ENCODE measurements around the gene CFAP77. TPM values are rescaled to one million over a fixed set of nuclear protein-coding genes. Genes with fewer than 3 reads are reported as not detected.

Gene CFAP77
- total RNA-seq, 1 donor from 2014 or later: not detected

DNA sequence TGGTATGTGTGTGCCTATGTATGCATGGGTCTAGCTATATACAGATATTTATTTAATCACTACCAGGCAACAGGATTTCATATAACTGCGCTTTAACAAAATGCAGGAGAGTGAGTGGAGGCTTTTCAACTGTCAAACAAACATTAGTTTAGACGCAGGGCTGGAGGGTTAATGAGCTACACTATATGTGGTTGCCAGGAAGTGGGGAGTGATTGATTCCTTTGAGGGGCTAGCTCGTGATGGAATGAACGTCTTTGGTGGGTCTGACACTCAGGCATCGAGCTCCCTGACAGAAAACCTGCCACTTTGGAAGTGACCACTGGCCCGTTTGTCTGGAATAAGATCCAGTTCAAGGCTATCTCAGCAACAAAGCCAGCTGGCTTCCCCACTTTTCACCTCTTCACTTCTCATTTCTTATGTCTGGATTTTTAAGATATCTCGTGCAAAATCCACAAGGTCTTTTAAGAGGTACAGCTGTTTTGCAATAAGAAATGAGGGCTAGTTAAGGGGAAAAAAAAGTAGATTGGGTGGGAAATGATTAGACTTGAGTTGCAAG, 78.0 kb downstream of the CFAP77 start:
- Mint-ChIP-seq H3K4me1 (ENCODE audit: low read depth) (peaks cover 18% of the 10 kb centered on the region), H3K27me3 (ENCODE audit: insufficient read depth) (peaks cover 43% of the 10 kb centered on the region), H3K27ac (no peak overlapping the region), H3K9me3 (no peaks in the 10 kb centered on the region), H3K36me3 (ENCODE audit: low read depth) (peaks cover 2% of the 10 kb centered on the region), H3K4me3 (peak overlapping the region; percentile 40)
- intact Hi-C loops (cut with micrococcal nuclease): loop anchor here (5.0 kb wide), 1 partner anchor 76 kb away; the partner anchor contains the start of gene CFAP77
- DNase-seq (ENCODE audit: low spot score): no peak

DNA sequence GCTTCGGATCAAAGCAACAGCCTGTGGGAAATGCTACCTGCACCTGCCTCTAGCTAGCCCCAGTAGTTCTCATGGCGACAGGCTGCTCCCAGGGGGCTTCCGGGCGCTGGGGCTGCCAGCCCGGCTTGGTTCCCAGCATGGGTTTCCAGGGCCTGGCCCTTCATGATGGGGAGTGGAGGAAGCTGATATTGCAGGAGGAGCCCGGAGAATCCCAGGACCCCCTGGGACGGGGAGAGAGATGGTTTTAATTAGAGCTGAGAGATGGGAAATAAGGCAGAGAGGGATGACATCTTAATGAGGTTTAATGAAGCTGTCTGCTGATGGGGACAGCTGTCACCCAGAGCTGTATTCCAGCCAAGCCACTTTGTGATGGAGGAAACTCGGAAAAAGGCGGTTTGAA, 78.6 kb downstream of the CFAP77 start:
- Mint-ChIP-seq H3K4me1 (ENCODE audit: low read depth) (peaks cover 18% of the 10 kb centered on the region), H3K4me3 (no peak overlapping the region), H3K36me3 (ENCODE audit: low read depth) (peaks cover 2% of the 10 kb centered on the region), H3K27ac (no peak overlapping the region), H3K9me3 (no peaks in the 10 kb centered on the region), H3K27me3 (ENCODE audit: insufficient read depth) (peaks cover 41% of the 10 kb centered on the region)
- intact Hi-C loops (cut with micrococcal nuclease): loop anchor here (5.0 kb wide), 1 partner anchor 76 kb away; the partner anchor contains the start of gene CFAP77
- no peak for DNase-seq (ENCODE audit: low spot score)

DNA sequence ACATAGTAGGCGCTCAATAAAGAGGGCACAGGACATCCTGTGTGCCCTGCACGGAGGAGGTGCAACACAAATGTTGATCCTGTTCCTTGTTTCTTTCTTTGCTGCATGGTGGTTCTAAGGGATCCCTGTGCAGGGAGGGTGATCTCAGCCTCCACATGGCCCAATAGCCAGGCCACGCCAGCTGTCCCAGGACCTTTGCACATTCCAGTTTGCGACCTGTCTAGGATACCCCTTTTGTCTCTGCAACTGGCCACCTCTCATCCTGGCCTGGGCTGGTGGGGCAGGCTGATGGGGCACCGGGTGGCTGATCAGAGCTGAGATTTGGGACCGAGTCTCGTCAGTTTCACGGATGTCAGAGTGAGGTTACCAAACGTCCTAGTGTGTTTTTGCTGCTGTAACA, 79.5 kb downstream of the CFAP77 start:
- Mint-ChIP-seq H3K4me3 (no peak overlapping the region), H3K4me1 (ENCODE audit: low read depth) (peaks cover 18% of the 10 kb centered on the region), H3K9me3 (no peaks in the 10 kb centered on the region), H3K27me3 (ENCODE audit: insufficient read depth) (peaks cover 34% of the 10 kb centered on the region), H3K36me3 (ENCODE audit: low read depth) (peaks cover 2% of the 10 kb centered on the region), H3K27ac (no peak overlapping the region)
- intact Hi-C loops (cut with micrococcal nuclease): loop anchor here (5.0 kb wide), 1 partner anchor 77 kb away; the partner anchor contains the start of gene CFAP77
- DNase-seq (ENCODE audit: low spot score): no peak

DNA sequence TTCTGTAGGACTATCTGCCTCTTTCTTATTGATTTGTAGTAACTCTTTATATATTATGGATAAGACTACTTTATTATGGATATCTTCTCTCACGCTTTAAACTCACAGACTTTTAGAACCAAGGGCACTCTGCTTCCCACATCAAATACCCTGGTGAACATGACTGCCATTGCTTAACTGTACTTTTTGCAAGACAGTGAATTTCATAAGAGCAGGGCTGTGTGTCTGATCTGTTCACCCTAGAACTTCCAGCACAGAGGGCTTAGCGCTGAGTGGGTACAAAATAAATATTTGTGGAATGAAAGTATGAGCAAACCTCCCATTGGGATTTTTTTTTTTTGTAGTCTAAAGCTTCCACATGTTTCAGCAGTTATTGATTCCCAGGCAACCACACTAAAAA, 84.8 kb downstream of the CFAP77 start:
- Mint-ChIP-seq H3K4me3 (no peak overlapping the region), H3K27me3 (ENCODE audit: insufficient read depth) (peaks cover 14% of the 10 kb centered on the region), H3K4me1 (ENCODE audit: low read depth) (no peaks in the 10 kb centered on the region), H3K9me3 (no peaks in the 10 kb centered on the region), H3K27ac (no peak overlapping the region), H3K36me3 (ENCODE audit: low read depth) (no peaks in the 10 kb centered on the region)
- DNase-seq (ENCODE audit: low spot score): no peak
- intact Hi-C loops (cut with micrococcal nuclease): no loop called here

DNA sequence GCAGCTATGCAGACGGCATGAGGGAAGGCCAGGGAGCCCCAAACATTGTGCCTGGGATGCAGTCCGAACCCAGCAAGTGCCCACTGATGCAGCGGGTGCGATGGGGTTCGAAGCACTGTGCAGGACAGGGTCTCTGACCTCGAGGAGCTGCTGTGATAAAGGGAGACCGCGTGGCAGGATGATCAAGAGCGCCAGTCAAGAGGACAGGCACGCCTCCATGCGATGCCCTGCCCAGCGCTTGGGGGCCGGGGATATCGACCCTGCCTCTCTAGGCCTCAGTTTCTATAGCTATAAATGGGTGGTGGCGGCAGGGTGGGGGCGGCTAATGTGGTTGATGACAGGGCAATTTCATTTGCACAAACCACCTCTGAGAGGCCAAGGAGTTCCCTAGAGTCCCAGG, 87.7 kb downstream of the CFAP77 start:
- Mint-ChIP-seq H3K4me1 (ENCODE audit: low read depth) (no peaks in the 10 kb centered on the region), H3K27me3 (ENCODE audit: insufficient read depth) (peaks cover 12% of the 10 kb centered on the region), H3K4me3 (no peak overlapping the region), H3K9me3 (no peaks in the 10 kb centered on the region), H3K36me3 (ENCODE audit: low read depth) (no peaks in the 10 kb centered on the region), H3K27ac (no peak overlapping the region)
- DNase-seq (ENCODE audit: low spot score): no peak
- intact Hi-C loops (cut with micrococcal nuclease): no loop called here

DNA sequence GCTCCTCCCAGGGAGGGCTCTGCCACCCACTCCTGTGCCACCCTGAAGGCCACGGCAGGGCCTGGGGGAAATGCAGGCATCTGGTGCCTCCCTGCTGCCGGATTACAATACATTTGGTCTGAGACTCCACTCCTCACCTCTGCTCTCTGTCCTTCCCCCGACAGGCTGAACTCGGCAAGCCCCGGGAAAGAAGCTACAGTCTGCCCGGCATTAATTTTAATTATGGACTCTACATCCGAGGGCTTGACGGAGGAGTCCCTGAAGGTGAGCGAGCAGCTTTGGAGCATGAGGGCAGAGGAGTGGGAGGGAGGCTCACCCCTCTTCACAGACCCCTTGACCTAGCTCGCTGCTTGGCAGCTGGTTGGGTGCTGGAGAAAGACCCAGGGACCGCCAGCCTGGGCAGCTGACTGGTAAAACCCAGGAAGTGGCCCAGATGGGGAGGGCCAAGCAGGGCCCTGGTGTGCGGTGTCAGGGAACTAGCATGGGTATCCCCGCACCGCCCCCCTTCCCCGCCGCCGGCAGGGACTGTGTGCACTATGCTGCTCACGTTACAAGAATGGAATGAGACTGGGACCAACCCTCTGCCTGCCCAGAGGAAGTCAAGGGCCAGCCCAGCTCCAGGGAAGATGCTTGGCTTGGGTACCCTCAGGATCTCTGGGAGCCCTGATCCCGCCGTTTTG, 88.7 kb downstream of the CFAP77 start:
- Mint-ChIP-seq H3K9me3 (no peaks in the 10 kb centered on the region), H3K4me3 (no peak overlapping the region), H3K27ac (no peak overlapping the region), H3K4me1 (ENCODE audit: low read depth) (no peaks in the 10 kb centered on the region), H3K36me3 (ENCODE audit: low read depth) (no peaks in the 10 kb centered on the region), H3K27me3 (ENCODE audit: insufficient read depth) (peaks cover 10% of the 10 kb centered on the region)
- no peak for DNase-seq (ENCODE audit: low spot score)
- intact Hi-C loops (cut with micrococcal nuclease): no loop called here

DNA sequence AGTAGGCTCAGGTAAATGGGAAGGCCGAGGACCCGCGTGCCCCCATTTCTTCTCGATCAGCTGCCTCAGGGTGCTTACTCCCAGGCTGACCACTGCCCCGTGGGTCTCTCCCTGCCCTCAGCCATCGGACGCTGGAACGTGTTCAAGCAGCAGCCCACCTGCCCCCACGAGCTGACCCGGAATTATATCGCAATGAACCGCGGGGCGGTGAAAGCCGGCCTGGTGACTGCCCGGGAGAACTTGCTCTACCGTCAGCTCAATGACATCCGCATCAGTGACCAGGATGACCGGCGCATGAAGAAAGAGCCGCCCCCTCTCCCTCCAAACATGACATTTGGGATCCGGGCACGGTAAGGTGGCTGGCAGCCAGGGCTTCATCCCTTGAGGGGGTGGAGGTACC, 89.2 kb downstream of the CFAP77 start:
- H3K27ac Mint-ChIP-seq: no peak overlapping the region
- DNase-seq (ENCODE audit: low spot score): no peak
- H3K27me3 Mint-ChIP-seq (ENCODE audit: insufficient read depth): peaks cover 14% of the 10 kb centered on the region
- intact Hi-C loops (cut with micrococcal nuclease): no loop called here
- no peaks in the 10 kb centered on the region for H3K9me3 Mint-ChIP-seq
- no peak overlapping the region for H3K4me3 Mint-ChIP-seq
- no peaks in the 10 kb centered on the region for H3K4me1 Mint-ChIP-seq (ENCODE audit: low read depth)
- no peaks in the 10 kb centered on the region for H3K36me3 Mint-ChIP-seq (ENCODE audit: low read depth)

DNA sequence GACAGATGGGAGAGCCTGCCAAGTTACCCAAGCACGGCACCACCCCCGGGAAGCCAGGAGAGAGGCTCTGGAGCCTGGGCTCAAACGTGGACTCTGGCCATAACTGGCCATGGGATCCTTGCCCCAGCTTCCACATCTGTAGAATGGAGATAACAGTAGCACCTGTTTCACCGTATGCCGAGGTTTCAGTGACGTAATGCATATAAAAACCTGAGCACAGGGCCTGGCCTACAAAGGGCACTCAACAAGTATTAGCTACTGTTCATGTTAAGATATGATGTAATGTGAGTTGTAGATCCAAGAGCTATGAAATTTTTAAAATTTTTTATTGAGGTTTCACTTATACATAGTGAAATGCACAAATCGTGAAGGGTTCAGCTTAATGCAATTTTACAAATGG, 90.2 kb downstream of the CFAP77 start:
- intact Hi-C loops (cut with micrococcal nuclease): no loop called here
- no peak overlapping the region for H3K4me3 Mint-ChIP-seq
- no peaks in the 10 kb centered on the region for H3K4me1 Mint-ChIP-seq (ENCODE audit: low read depth)
- no peak overlapping the region for H3K27ac Mint-ChIP-seq
- H3K36me3 Mint-ChIP-seq (ENCODE audit: low read depth): no peaks in the 10 kb centered on the region
- no peaks in the 10 kb centered on the region for H3K9me3 Mint-ChIP-seq
- peaks cover 14% of the 10 kb centered on the region for H3K27me3 Mint-ChIP-seq (ENCODE audit: insufficient read depth)
- DNase-seq (ENCODE audit: low spot score): no peak

DNA sequence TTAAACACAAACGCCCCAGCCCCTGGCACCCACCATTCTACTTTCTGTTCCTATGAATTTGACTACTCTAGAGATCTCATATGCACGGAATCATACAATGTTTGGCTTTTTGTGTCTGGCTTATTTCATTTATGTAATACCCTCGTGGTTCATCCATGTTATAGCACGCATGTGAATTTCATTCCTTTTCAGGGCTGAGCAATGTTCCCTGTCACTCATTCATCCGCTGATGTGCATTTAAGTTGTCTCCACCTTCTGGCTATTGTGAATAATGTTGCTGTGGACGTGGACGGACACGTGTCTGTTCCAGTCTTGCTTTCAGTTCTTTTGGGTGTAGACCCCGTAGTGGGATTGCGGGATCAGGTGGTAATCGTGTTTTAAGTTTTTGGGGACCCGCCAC, 92.5 kb downstream of the CFAP77 start:
- H3K4me3 Mint-ChIP-seq: no peak overlapping the region
- H3K4me1 Mint-ChIP-seq (ENCODE audit: low read depth): peaks cover 8% of the 10 kb centered on the region
- no peaks in the 10 kb centered on the region for H3K36me3 Mint-ChIP-seq (ENCODE audit: low read depth)
- no peak for DNase-seq (ENCODE audit: low spot score)
- intact Hi-C loops (cut with micrococcal nuclease): no loop called here
- peaks cover 8% of the 10 kb centered on the region for H3K27me3 Mint-ChIP-seq (ENCODE audit: insufficient read depth)
- H3K27ac Mint-ChIP-seq: no peak overlapping the region
- no peaks in the 10 kb centered on the region for H3K9me3 Mint-ChIP-seq

DNA sequence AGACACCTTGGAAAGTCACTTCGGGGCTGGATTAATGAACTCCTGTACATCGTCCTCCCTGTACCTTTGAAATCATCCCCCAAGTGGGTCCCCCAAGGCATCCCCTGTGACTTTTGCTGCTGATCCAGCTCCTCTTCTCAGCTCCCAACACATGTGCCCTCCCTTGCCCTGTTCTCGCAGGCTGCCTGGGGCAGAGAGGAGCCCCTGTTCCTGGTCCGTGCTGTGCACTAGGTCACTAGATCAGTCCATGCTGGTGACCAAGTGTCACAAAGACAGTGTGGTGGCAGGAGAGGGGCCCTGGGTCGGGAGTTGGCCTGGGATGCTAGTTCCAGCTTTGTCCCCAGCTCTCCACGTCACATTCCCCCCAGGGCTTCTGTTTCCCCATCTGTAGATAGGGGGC, 93.1 kb downstream of the CFAP77 start:
- H3K9me3 Mint-ChIP-seq: no peaks in the 10 kb centered on the region
- H3K27ac Mint-ChIP-seq: no peak overlapping the region
- no peaks in the 10 kb centered on the region for H3K36me3 Mint-ChIP-seq (ENCODE audit: low read depth)
- H3K4me3 Mint-ChIP-seq: no peak overlapping the region
- intact Hi-C loops (cut with micrococcal nuclease): no loop called here
- H3K4me1 Mint-ChIP-seq (ENCODE audit: low read depth): peaks cover 14% of the 10 kb centered on the region
- H3K27me3 Mint-ChIP-seq (ENCODE audit: insufficient read depth): peaks cover 8% of the 10 kb centered on the region
- DNase-seq (ENCODE audit: low spot score): no peak

DNA sequence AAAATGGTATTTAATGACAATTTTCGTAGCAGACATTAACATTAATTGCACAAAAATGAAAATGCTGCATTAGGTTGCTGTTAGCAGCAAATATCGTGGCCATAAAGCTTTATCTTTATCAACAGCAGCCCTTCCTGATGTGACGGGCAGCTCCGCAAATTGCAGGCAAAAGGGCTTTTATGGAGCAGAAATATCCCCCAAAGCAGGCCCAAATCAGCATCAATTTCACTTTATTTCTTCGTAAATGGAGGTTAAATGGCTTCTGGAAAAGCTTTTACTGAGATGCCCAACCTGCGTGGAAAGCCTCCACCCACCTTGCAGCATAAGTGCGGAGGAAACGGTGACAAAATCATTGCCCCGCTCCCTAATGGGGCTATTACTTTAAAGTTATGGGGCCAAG, 94.5 kb downstream of the CFAP77 start:
- H3K27me3 Mint-ChIP-seq (ENCODE audit: insufficient read depth): peaks cover 8% of the 10 kb centered on the region
- H3K9me3 Mint-ChIP-seq: no peaks in the 10 kb centered on the region
- intact Hi-C loops (cut with micrococcal nuclease): no loop called here
- H3K27ac Mint-ChIP-seq: no peak overlapping the region
- no peaks in the 10 kb centered on the region for H3K36me3 Mint-ChIP-seq (ENCODE audit: low read depth)
- no peak overlapping the region for H3K4me3 Mint-ChIP-seq
- peaks cover 14% of the 10 kb centered on the region for H3K4me1 Mint-ChIP-seq (ENCODE audit: low read depth)
- no peak for DNase-seq (ENCODE audit: low spot score)

DNA sequence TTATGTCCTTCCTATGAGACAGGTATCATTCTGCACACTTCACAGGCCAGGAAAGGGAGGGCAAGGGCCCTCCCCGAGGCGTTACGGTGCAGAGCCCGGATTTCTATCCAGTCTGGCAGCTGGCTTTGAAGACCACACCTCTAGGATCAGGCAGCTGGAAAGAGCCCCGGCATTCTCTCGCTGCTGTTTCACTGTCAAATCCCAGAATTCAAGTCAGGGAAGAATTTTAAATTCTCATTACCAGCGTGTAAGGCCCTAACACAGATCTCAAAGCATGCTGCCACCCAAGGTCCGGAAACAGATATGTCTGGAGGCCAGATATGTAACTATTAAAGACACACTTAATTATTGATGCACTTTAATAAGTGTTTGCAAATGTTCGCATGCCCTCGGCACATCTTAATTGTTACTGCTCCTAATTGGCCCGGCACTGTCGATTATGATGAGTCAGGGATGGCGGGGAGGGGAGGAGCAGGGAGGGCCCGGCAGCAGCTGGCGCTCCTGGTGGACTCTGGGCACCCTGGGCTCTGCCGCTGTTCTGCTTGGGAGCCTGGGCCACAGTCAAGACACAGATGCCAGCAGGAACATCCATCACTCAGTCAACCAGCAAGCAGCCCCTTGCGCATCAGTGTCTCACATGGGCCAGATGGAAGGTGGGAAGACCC, 96.1 kb downstream of the CFAP77 start:
- Mint-ChIP-seq H3K9me3 (no peaks in the 10 kb centered on the region), H3K27me3 (ENCODE audit: insufficient read depth) (peaks cover 8% of the 10 kb centered on the region), H3K4me3 (no peak overlapping the region), H3K27ac (no peak overlapping the region), H3K4me1 (ENCODE audit: low read depth) (peaks cover 14% of the 10 kb centered on the region), H3K36me3 (ENCODE audit: low read depth) (no peaks in the 10 kb centered on the region)
- DNase-seq (ENCODE audit: low spot score): no peak
- intact Hi-C loops (cut with micrococcal nuclease): loop anchor here (5.0 kb wide), 1 partner anchor 396 kb away; no protein-coding TSS in a partner anchor

DNA sequence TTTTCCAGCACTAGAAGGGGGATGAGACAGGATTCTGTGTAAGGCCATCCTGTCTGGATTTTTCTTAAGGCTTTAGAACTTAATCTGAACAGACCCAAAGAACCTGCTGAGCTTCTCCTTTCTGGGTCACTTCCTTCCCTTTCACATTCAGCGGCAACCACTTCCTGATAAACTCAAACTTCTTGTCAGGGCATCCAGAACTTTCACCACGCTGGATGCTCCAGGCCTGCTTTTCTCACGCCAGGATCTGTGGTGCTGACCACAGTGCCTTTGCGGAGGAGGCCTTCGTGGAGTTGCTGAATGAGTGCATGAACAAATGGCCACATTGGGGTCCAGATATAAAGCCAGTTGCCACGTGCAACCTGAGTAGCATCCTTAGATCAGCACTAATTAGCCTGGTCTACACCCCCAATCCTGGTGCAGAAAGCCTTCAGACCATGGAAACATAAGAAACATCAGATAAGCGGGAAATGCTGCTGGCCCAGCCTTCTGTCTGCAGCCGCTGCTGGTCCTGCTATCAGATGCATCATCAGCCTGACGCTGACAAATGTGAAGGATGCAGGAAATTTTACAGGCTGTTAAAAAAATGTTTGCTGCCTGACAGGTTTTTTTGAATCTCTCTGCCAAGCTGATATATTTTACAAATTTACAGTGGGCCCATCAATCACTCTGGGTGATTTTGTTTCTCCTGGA, 97.1 kb downstream of the CFAP77 start:
- peaks cover 8% of the 10 kb centered on the region for H3K27me3 Mint-ChIP-seq (ENCODE audit: insufficient read depth)
- intact Hi-C loops (cut with micrococcal nuclease): loop anchor here (1.0 to 5.0 kb wide), 4 partner anchors 68 to 395 kb away; partner anchors contain the start of gene CFAP77
- H3K27ac Mint-ChIP-seq: no peak overlapping the region
- H3K4me1 Mint-ChIP-seq (ENCODE audit: low read depth): peaks cover 14% of the 10 kb centered on the region
- no peak for DNase-seq (ENCODE audit: low spot score)
- H3K9me3 Mint-ChIP-seq: no peaks in the 10 kb centered on the region
- no peak overlapping the region for H3K4me3 Mint-ChIP-seq
- H3K36me3 Mint-ChIP-seq (ENCODE audit: low read depth): no peaks in the 10 kb centered on the region
